ENCODE results near the gene RASGRF2.
A peak's percentile ranks its signal among the peaks of the same experiment; 100 is the strongest.

Gene RASGRF2, protein sequence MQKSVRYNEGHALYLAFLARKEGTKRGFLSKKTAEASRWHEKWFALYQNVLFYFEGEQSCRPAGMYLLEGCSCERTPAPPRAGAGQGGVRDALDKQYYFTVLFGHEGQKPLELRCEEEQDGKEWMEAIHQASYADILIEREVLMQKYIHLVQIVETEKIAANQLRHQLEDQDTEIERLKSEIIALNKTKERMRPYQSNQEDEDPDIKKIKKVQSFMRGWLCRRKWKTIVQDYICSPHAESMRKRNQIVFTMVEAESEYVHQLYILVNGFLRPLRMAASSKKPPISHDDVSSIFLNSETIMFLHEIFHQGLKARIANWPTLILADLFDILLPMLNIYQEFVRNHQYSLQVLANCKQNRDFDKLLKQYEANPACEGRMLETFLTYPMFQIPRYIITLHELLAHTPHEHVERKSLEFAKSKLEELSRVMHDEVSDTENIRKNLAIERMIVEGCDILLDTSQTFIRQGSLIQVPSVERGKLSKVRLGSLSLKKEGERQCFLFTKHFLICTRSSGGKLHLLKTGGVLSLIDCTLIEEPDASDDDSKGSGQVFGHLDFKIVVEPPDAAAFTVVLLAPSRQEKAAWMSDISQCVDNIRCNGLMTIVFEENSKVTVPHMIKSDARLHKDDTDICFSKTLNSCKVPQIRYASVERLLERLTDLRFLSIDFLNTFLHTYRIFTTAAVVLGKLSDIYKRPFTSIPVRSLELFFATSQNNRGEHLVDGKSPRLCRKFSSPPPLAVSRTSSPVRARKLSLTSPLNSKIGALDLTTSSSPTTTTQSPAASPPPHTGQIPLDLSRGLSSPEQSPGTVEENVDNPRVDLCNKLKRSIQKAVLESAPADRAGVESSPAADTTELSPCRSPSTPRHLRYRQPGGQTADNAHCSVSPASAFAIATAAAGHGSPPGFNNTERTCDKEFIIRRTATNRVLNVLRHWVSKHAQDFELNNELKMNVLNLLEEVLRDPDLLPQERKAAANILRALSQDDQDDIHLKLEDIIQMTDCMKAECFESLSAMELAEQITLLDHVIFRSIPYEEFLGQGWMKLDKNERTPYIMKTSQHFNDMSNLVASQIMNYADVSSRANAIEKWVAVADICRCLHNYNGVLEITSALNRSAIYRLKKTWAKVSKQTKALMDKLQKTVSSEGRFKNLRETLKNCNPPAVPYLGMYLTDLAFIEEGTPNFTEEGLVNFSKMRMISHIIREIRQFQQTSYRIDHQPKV (N-terminal part only)

DNA sequence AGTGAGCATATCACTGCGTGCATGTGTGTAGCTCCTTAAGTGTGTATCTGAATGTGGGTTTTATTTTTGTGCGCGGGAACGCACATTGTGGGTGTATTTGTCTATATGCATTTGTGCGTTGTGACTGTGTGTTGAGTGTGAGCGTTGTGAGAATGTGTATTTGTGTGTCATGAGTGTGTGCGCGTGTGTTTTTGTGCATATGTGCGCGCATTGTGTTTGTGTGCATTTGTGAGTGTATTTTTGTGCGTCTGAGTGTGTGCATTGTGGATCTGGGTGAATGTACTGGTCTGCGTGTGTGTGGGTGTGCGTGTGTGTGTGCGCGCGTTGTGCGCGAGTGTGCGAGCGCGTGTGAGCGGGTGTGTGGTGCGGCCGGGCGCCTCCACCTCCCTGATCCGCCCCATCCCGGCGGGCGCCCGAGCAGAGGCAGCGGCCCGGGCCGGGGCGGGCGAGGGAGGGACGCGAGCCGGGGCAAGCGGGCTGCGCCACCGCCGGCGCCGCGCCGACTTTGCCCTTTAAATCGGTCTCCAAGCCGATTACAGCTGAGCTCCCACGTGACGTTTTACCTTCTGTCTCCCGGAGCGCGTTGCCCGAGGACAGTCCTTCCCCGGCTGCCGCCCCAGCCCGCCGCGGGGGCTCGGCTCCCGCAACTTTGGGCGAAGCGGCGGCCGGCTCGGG, at the start of gene RASGRF2:
Gene RASGRF2, plus strand, starts transcription at position 596 of the 675 bp plus-strand sequence. CDS start 376 bp downstream, outside the sequence.
- DNase-seq, result peak in 34 of 56 donors; percentile 7 to 73 (median 38)

DNA sequence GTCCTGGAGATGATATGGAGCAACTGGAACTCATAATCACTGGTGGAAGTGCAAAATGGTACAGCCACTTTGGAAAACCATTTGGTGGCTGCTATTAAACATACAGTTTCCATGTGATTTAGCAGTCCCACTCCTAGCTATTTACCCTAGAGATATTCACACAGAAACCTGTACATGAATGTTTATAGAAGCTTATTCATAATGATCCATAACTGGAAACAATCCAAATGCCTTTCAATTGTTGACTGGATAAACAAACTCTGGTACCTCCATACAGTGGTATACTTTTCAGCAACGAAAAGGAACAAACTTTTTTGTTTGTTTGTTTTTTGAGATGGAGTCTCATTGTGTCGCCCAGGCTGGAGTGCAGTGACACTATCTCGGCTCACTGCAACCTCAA, 47.7 kb upstream of the RASGRF2 start:
- no peak for DNase-seq

DNA sequence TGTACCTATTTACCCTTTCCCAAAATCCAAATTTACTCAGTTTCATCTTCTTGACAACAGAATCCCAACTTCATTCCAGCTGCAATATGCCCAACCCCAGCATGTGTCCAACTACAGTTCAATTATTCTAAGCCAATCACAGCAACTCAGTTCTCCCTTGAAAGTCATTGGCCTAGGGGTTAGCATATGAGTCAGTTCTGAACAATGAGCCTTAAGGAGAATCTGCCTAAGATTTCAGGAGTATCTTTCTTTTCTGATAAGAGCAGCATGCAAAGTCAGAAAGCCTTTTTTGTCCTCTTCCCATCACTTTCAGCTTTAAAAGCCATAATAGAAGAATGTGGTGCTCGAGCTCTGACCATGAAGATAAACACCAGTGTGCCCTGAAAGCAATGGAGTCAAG, 44.4 kb upstream of the RASGRF2 start:
- DNase-seq, result no peak

DNA sequence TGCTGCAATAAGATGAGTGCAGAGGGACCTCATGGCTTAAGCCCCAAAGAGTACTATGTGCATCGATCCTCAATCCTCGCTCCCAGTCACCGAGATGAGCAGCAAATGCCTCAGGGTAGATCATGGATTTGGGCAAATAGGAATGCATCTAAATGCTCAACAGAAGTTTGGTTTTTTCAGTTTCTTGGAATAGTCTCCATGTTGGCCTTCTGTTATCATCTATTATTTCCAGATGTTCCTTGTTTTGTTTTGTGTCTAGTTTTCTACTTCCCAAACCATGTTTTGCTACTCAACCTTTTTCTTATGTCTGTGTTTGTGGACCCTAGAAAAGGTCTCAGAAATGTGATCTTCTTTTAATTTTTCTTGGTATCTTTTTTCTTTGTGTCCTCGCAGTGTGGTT, 43.5 kb upstream of the RASGRF2 start:
- DNase-seq, result no peak

DNA sequence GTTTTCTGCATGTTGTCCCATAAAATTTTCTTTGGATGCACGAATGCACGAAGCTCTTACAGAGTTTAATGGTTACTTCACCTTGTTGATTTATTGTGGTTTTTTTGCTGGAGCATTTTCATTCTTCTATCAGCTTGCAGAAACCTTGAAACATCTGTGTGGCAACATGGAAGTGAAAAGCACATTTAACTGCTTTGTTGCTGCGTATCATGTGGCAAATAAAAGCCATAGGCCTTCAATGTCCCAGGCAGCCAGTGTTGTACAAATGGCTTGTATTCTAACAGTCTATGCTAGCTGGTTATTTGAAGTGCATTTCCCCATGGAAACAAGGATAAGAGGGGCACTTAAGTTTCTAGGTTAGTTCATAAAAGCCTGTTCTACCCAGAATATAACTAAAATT, 42.5 kb upstream of the RASGRF2 start:
- no peak for DNase-seq

DNA sequence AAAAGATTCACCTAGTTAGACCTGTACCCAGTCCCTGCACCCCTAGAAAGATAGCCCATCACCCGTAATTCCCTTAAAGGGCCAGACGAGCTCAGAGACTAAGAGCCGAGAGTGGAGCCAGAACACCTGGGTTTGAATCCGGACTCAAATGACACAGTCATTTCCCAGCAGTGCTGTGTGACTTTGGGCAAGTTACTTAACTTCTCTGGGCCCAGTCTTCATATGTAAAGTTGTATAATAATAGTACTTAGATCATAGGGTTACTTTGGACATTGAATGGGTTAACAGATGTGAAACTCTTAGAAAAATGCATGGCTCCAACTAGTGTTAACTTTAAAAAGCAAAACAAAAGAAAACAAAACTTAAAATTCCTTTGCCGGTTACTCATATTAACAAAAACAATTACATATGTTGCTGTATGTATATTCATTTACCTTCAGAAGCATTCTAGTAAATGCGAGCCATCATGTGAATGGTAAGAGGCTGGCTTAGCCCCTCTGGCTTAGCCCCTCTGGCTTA, 40.4 kb upstream of the RASGRF2 start:
- no peak for DNase-seq

DNA sequence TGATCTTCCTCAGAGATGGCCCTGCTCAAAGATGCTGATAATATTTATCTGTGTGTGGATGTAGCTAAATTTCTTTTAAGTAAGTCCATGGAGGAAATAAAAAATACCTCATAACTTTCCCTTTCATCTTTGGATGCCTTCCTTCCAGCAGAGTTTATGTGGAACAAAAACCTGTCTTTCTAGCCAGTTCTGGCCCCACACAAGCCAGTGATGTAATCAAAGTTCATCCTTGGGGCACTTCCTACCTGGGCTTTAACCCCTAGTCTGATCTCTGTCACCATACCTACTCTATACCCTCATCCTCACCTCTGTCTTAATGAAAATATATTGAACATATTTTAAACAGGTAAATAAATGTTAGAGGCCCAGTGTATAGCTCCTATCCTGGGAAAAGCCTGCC, 39.8 kb upstream of the RASGRF2 start:
- no peak for DNase-seq

DNA sequence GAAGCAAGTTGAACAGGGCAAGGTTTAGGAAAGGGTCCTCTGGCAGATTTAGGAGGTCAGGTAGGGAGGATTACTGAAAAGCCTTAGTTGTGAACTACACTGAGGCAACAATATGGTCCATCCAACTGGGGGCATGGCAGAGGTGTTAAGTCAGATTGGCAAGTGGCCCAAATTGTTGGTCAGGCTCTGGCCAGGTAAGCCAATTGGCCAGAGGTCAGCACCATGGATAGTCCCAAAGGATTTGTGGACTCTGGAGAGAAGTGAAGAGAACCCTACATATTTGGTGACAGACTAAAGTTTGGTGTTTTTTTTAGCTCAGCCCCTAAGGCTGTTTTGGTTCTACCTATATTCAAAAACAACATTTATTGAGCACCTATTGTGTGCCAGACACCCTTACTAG, 39.1 kb upstream of the RASGRF2 start:
- DNase-seq, result no peak

DNA sequence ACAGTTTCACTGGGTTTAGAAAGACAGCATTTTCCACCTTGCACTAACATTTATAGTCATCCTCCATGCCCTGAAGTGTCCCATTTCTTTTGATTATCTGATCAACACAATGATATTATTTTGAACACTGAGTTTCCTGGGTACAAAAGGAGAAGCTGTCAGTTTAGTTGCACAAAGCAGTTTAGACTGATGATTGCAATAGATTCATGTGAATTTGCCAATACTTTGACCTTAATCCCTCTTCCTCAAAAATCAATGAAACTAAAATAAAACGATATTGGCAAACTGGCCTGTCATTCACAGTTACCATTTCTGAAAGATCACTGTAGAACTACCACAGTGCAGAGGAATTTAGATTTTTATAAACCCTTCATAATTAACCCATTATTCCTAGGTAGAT, 34.2 kb upstream of the RASGRF2 start:
- no peak for DNase-seq

DNA sequence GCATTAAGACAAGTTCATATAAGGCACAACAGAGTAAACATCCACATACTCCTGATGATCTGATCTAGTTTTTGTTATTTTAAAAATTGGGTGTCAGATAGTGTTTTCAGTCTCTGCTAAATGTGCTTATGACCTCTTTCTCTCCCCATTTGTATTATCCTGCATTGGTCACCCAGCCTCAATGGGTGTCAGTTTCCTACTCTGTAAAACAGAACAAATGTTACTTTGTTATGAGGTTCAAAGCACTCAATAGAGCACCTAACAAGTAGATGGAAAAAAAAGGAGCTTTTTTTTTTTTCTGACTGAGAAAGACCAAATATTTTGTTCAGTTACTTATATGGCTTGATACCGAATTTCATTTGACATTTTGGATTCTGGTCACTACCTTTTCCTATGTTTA, 33.6 kb upstream of the RASGRF2 start:
- DNase-seq, result no peak

DNA sequence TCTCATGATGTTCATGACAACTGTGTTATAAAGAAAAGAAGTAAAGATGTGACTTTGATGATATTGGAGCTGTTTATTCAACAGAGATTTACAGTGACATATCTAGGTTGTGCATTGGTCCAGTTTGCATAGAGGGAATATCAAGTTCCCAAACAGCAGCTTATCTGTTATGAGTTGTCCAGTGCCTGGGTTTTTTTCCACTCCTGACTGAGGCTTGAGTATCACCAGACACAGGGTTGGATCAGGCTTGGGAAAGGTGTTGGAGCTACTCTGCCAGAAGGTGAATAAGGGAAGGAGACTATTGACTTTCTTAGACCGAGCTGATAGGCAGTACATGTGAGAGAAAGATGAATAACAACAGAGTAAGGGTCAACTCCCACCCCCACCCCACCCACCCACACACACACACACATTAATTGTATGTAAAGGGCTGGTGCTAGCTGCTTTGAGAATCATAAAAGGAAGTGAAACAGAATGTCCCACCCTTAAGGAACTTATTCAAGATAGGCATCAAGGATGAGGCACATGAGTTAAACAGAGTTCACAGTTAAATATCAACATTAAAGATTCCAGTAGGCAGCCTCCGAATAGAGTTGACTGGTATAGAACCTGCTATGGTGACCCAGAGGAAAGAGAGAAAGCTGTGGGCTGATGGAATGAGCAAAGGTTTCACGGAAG, 33.0 kb upstream of the RASGRF2 start:
- no peak for DNase-seq

DNA sequence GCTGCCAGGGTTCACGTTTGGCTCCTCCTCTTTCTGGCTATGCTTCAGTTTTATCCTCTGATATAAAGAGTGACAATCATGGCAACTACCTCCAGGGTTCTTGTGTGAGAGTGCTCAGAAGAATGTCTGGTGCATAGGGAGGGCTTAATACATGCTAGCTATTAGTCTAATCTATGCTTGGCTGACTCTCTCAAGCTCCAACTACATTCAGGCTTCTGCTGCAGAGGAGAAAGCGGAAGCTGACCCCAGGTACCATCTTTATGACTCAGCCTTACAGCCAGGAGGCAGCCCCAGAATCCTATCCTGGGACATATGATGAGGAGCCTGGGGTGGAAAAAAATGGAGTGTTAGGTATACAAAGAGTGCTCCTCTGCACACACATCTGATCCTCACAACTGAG, 32.1 kb upstream of the RASGRF2 start:
- no peak for DNase-seq

DNA sequence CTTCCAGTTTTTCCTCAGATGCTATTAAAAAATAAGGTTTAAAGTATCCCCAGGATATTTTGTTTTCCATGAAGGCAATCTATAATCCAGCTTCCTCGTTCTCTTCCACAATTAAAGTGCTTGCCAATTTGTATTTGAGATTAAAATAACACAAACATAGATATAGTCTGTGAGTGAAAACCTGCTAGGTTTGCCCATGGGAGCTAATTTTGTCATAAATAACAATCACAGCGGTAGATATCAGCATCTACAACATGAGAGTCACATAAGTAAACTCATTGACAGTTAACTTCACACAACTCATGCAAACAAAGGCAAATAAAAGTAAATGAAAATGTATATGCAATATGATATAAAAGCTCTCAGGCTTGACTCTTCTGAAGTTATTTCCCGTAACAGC, 29.2 kb upstream of the RASGRF2 start:
- DNase-seq, result no peak

DNA sequence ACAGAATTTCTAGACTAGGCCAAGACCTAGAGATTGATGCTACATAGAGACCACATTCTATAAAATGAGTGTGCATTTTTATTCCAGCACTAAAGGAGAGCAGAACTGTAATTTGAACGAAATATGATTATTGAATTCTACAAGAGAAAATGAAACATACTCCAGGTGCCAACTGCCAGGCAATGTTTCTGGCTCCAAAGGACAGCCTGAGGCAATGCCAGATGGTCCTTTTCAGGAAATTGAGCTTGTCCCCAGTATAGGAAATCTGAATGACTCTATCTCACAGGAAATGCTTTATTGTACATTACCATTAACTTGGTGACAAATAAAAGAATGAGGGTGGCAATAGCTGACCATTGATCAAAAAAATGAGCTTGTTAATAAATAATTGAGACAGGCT, 28.8 kb upstream of the RASGRF2 start:
- DNase-seq, result no peak

DNA sequence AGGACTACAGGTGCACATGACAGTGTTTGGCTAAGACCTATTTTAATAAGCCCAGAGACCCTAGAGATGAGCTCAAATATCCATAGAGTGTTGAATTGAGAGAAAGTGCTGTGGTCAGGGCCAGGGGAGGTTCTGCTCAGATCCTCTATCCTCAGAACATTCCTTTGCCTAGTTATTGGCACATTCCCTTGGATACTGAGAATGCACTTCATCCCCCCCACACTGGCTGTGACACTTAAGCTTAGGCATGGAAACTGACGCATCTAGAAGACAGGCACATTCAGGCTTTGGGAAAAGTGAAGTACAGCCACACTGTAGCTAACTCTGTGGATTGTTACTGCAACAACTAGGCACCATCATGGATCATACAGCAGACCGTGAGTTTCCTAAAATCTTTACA, 27.1 kb upstream of the RASGRF2 start:
- DNase-seq, result no peak

DNA sequence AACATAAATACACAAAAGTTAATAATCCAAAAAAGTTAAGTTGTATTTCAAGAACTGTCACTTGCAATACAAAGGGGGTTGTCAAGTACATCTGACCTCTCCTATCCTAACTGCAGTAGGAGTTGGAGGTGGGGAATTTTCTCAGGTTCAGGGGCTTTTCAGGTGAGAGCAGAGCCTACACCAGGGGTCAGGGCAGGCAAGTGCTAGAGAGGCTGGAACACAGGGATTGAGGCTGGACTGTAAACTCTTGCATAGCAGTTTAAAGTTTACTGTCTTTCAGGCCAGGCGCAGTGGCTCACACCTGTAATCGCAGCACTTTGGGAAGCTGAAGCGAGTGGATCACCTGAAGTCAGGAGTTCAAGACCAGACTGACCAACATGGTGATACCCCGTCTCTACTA, 25.4 kb upstream of the RASGRF2 start:
- DNase-seq, result no peak

DNA sequence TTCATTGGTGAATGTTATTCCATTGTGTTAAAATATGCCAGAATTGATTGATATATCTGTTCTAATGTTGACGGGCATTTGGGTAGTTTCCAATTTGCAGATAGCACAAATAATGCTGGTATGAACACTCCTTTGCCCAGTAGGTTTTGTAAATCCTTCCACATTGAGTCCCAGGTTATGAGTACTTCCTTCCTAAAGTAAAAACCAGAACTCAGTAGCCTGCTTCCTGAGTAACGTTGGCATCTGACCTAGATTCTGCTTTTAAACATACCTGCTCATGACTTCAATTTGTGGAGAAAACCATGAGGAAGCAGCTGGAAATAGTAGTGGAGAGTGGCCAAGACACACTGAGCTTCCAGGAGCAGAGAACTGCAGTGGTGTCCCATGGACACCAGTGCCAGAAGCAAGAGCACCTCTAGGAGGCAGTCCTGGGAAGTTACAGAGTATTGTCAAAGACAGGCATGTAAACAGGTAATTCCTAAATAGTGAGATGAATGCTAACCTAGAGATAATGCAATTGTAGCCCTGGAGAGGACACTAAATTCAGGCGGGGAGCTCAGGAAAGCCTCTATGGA, 24.3 kb upstream of the RASGRF2 start:
- no peak for DNase-seq

DNA sequence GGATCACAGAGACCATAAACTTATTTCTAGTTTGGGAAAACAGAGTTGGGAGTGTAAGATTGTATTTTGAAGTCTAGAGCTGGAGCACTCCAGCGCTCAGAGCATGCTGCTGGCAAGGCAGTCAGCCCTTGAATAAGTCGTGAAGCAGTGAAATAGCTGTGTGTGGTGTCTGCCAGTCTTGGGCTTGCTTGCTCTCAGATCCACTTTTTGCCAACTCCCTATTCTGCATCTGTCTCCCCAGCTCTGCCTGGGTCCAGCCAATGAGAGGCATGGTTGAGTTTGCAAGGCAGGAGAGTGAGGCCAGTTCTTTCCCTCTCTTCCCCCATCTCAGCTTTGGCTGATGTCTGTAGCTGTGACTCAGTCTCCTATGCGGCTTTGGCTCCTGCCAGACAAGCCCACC, 23.3 kb upstream of the RASGRF2 start:
- no peak for DNase-seq

DNA sequence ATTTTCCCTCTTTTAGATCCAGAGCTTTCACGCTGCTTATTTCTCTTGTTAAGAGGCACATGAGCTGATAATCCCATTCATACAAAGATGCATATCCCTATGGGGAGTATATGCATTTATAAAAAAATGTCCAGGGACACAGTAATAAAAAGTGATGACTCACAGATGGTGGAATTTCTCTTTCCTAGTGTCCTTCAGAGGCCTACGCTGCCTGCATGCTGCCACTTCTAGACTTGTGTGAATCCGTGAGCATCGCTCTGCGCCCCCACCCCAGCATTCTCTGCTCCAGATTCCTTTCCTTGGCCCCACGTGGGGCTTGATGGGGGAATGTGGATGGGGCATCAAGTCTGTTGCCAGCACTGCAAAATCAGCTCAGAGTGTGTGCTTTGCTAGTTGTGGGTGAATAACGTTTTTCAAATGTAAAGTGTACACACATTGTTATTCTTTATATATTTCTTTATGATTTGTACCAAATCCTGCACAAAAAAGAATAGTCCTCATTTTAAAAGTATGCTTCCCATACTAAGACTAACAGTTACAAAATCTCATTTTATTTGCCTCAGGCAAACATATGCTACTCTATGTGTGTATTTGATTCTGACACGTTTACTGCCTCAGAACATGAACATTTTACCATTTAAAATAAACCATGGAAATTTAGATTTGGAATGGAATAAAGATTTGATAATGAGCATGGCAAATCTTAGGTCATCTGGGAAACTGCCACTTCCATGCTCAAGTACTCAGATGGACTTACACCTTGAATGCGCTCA, 22.4 kb upstream of the RASGRF2 start:
- no peak for DNase-seq

Data from nucleus accumbens (tissue), 56 donors.